Keratinocyte (primary cell): ENCODE measurements around the gene POLR1H. TPM values are rescaled to one million over a fixed set of nuclear protein-coding genes. Genes with fewer than 3 reads are reported as not detected.

ENCODE experiments used
- DNase-seq: peaks from one replicate; pipeline ENCODE4 v3.0.0-alpha.2; 2011; ENCODE audit warnings: low read depth, missing footprints, low spot score
- FAIRE-seq: peaks from 2 replicates; lab custom pipeline; 2011; peaks lifted over from hg19 to GRCh38; lab: Jason Lieb, UNC
- H2AFZ ChIP-seq: 2 replicates; pipeline ENCODE4 v1.6.0; 2012; ENCODE audit warnings: low read length, control low read depth, inconsistent platforms; ENCODE audit not compliant: control insufficient read depth
- H3K27ac ChIP-seq: 2 replicates; pipeline ENCODE4 v1.5.1; 2011; ENCODE audit warnings: low read length; ENCODE audit not compliant: control insufficient read depth, insufficient read depth
- H3K27me3 ChIP-seq: 3 replicates; pipeline ENCODE4 v1.6.0; 2011; ENCODE audit warnings: low read length; ENCODE audit not compliant: control insufficient read depth, insufficient read depth; ENCODE audit errors: extremely low read depth
- H3K36me3 ChIP-seq, 2 experiments: 2 replicates in 1 of 2; 3 replicates in 1 of 2; pipeline ENCODE4 v1.5.1; 2011; ENCODE audit warnings: low read length in 2 of 2, mild to moderate bottlenecking in 1 of 2; ENCODE audit not compliant: control insufficient read depth in 2 of 2, insufficient read depth in 2 of 2; ENCODE audit errors: extremely low read depth in 1 of 2
- H3K4me1 ChIP-seq: 3 replicates; pipeline ENCODE4 v1.5.1; 2011; ENCODE audit warnings: low read length; ENCODE audit not compliant: control insufficient read depth, insufficient read depth; ENCODE audit errors: extremely low read depth
- H3K4me2 ChIP-seq: 3 replicates; pipeline ENCODE4 v1.6.0; 2011; ENCODE audit warnings: low read depth, low read length; ENCODE audit not compliant: control insufficient read depth, insufficient read depth; ENCODE audit errors: extremely low read depth
- H3K4me3 ChIP-seq, 3 experiments: fragments of 200-600 bp in 1 of 3; sonication (generic) in 1 of 3; 2 replicates in 2 of 3; 3 replicates in 1 of 3; pipeline ENCODE4 v1.5.1; 2011 to 2016; ENCODE audit warnings: low read length in 3 of 3, mild to moderate bottlenecking in 3 of 3, control low read depth in 2 of 3, inconsistent platforms in 1 of 3, low read depth in 1 of 3, mixed read lengths in 1 of 3, mixed run types in 1 of 3, moderate library complexity in 1 of 3; ENCODE audit not compliant: control insufficient read depth in 2 of 3, insufficient read depth in 2 of 3; ENCODE audit errors: extremely low read depth in 1 of 3
- H3K79me2 ChIP-seq: 2 replicates; pipeline ENCODE4 v1.6.0; 2012; ENCODE audit warnings: low read length; ENCODE audit not compliant: control insufficient read depth, insufficient read depth
- H3K9ac ChIP-seq: 3 replicates; pipeline ENCODE4 v1.6.0; 2011; ENCODE audit warnings: low read length; ENCODE audit not compliant: control insufficient read depth, insufficient read depth; ENCODE audit errors: extremely low read depth
- H3K9me1 ChIP-seq: 3 replicates; pipeline ENCODE4 v1.6.0; 2011; ENCODE audit warnings: low read length; ENCODE audit not compliant: control insufficient read depth, insufficient read depth; ENCODE audit errors: extremely low read depth
- H3K9me3 ChIP-seq: 2 replicates; pipeline ENCODE4 v1.5.1; 2012; ENCODE audit warnings: low read depth, low read length; ENCODE audit not compliant: control insufficient read depth
- H4K20me1 ChIP-seq: 3 replicates; pipeline ENCODE4 v1.6.0; 2011; ENCODE audit warnings: low read length; ENCODE audit not compliant: control insufficient read depth, insufficient read depth; ENCODE audit errors: extremely low read depth
- CTCF ChIP-seq, 3 experiments: IDR thresholded peaks in 1 of 3; conservative IDR thresholded peaks in 1 of 3; optimal IDR thresholded peaks in 1 of 3; 2 replicates in 2 of 3; 3 replicates in 1 of 3; pipeline versions ENCODE3 to v1.5.1; 2011; ENCODE audit warnings: low read length in 3 of 3, mild to moderate bottlenecking in 3 of 3, moderate library complexity in 2 of 3, control low read depth in 1 of 3, inconsistent platforms in 1 of 3; ENCODE audit not compliant: insufficient read depth in 2 of 3; ENCODE audit errors: extremely low read depth in 1 of 3
- EZH2 ChIP-seq: IDR thresholded peaks from one replicate; pipeline ENCODE4 v1.6.1; 2012; ENCODE audit warnings: inconsistent platforms, mild to moderate bottlenecking, low read length, moderate library complexity
- dilution Hi-C: fragments of 300-500 bp; cut with MboI; formaldehyde crosslinking; loops from one replicate; pipeline ENCODE4 v1.7.0; 2020; ENCODE audit warnings: low sequenced_read_pairs; ENCODE audit not compliant: extremely low pct_ligation_motif_present
- polyA plus RNA-seq, 5 experiments: library from polyadenylated mRNA; depleted of rRNA in 3 of 5; stranded (reverse) in 3 of 5; stranded (forward) in 1 of 5; unstranded in 1 of 5; fragments of >200 nt; gene quantifications; 1 replicate in 1 of 5; 2 replicates in 3 of 5; 3 replicates in 1 of 5; pipeline versions ENCODE4 v1.2.1 to v1.2.3, GENCODE V29; 2011 to 2012; ENCODE audit warnings: missing spikeins in 2 of 5, low read depth in 1 of 5, low replicate concordance in 1 of 5

POLR1H gene
- polyA plus RNA-seq, 1 donor (not counting 4 experiments of a cell fraction or from before 2014, with no cell fraction given): 28.8 TPM

- no peaks in the 10 kb centered on the region for H3K9me1 ChIP-seq
- peak overlapping the region; percentile 39 to 80 (median 50) for H3K4me3 ChIP-seq
- H3K4me2 ChIP-seq: peak overlapping the region; percentile 99
- H3K27me3 ChIP-seq: no peaks in the 10 kb centered on the region
- H3K9me3 ChIP-seq: no peaks in the 10 kb centered on the region
- H4K20me1 ChIP-seq: no peaks in the 10 kb centered on the region
- peaks cover 34% of the 10 kb centered on the region for H3K4me1 ChIP-seq
- FAIRE-seq: no peak
- dilution Hi-C loops: no loop called here
- no peaks in the 10 kb centered on the region for H3K36me3 ChIP-seq
- peak overlapping the region; percentile 82 for H2AFZ ChIP-seq
- TF ChIP-seq CTCF (optimal IDR thresholded peaks at IDR 0.05 in 1 of 3, IDR thresholded peaks at IDR 0.05 in 1 of 3, conservative IDR thresholded peaks at IDR 0.05 in 1 of 3; ENCODE audit: extremely low read depth in 1 of 3, insufficient read depth in 2 of 3, low read length in 3 of 3): peak in 2 of 3 experiments; percentile 24 to 31
- TF ChIP-seq EZH2: no peak
- peak overlapping the region; percentile 73 for H3K9ac ChIP-seq
- peak; percentile 28 for DNase-seq
- peak overlapping the region; percentile 66 for H3K27ac ChIP-seq
- H3K79me2 ChIP-seq: no peaks in the 10 kb centered on the region
Observed at GRCh38 chr6:30100585-30101443, 39.7 kb downstream of the POLR1H start.

GRCh38 chr6:30101444-30102413 is 40.7 kb downstream of the POLR1H start:
- DNase-seq (peak; percentile 53), FAIRE-seq (no peak)
- H3K36me3 ChIP-seq: no peaks in the 10 kb centered on the region
- H4K20me1 ChIP-seq: no peaks in the 10 kb centered on the region
- no peaks in the 10 kb centered on the region for H3K27me3 ChIP-seq
- H3K4me3 ChIP-seq: peak overlapping the region; percentile 39 to 80 (median 50)
- peak overlapping the region; percentile 99 for H3K4me2 ChIP-seq
- peak overlapping the region; percentile 73 for H3K9ac ChIP-seq
- TF ChIP-seq CTCF (optimal IDR thresholded peaks at IDR 0.05 in 1 of 3, IDR thresholded peaks at IDR 0.05 in 1 of 3, conservative IDR thresholded peaks at IDR 0.05 in 1 of 3; ENCODE audit: extremely low read depth in 1 of 3, insufficient read depth in 2 of 3, low read length in 3 of 3) (peak in 2 of 3 experiments; percentile 21 to 23), EZH2 (no peak)
- dilution Hi-C loops: no loop called here
- H3K27ac ChIP-seq: peak overlapping the region; percentile 66
- H3K9me3 ChIP-seq: no peaks in the 10 kb centered on the region
- H3K9me1 ChIP-seq: no peaks in the 10 kb centered on the region
- H2AFZ ChIP-seq: peak overlapping the region; percentile 82
- peaks cover 34% of the 10 kb centered on the region for H3K4me1 ChIP-seq
- H3K79me2 ChIP-seq: no peaks in the 10 kb centered on the region
